ENCODE data around the gene MANF.

GRCh38 chr3:51373658-51374421, 11.3 kb upstream of the MANF start:
- TF ChIP-seq SIN3A (IDR thresholded peaks at IDR 0.05; ENCODE audit: borderline replicate concordance, insufficient read depth, low read length), result no peak
- TF ChIP-seq POLR2AphosphoS5 (IDR thresholded peaks at IDR 0.05; ENCODE audit: low read depth, low read length), result no peak
- TF ChIP-seq REST (IDR thresholded peaks at IDR 0.05; ENCODE audit: insufficient read depth in 1 of 2, low read depth in 2 of 2, low read length in 2 of 2), result no peak

Data from PFSK-1 (cell line).